Uterus (tissue), 2 donors: Measurements from ENCODE around the gene CHST10.

Source experiments
- POLR2A ChIP-seq, 2 donors: fragments of 450-650 bp; IDR thresholded peaks; one replicate each; pipeline ENCODE4 v1.6.1; 2016; ENCODE audit warnings: antibody characterized with exemption in 2 of 2, mild to moderate bottlenecking in 1 of 2, moderate library complexity in 1 of 2
- TF ChIP-seq, protein P1 (sequence below), 4 experiments: fragments of 200-600 bp in 2 of 4; fragments of 450-650 bp in 2 of 4; sonication (generic) in 2 of 4; IDR thresholded peaks; one replicate each; pipeline ENCODE4 v1.5.1; 2016 to 2019; ENCODE audit warnings: antibody characterized with exemption in 4 of 4, mild to moderate bottlenecking in 2 of 4, moderate library complexity in 1 of 4

DNA sequence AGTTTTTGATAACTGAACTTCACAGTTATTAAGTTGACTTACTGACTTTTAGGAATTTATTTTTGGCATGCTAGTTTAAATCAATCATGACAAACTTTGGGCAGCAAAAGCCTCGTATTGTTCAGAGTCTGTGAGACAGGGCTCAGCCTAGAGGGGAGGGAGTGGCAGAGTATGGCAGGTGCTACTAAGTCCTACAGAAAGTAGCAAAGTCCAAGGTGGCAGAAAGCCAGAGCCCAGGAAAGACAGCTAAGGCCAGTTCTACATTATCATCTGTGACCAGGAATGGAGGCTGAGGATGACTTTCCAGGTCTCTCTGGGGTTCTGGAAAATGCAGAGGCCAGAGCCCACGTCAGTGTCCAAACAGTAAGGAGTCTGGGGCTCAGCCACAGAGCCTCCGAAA is 34.2 kb downstream of the CHST10 start:
- TF ChIP-seq, protein P1, sequence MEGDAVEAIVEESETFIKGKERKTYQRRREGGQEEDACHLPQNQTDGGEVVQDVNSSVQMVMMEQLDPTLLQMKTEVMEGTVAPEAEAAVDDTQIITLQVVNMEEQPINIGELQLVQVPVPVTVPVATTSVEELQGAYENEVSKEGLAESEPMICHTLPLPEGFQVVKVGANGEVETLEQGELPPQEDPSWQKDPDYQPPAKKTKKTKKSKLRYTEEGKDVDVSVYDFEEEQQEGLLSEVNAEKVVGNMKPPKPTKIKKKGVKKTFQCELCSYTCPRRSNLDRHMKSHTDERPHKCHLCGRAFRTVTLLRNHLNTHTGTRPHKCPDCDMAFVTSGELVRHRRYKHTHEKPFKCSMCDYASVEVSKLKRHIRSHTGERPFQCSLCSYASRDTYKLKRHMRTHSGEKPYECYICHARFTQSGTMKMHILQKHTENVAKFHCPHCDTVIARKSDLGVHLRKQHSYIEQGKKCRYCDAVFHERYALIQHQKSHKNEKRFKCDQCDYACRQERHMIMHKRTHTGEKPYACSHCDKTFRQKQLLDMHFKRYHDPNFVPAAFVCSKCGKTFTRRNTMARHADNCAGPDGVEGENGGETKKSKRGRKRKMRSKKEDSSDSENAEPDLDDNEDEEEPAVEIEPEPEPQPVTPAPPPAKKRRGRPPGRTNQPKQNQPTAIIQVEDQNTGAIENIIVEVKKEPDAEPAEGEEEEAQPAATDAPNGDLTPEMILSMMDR (IDR thresholded peaks at IDR 0.05): no peak
- no peak for TF ChIP-seq POLR2A (IDR thresholded peaks at IDR 0.05)
